H1 (cell line): ENCODE results near the gene CGB5. TPM values are rescaled to one million over a fixed set of nuclear protein-coding genes. Genes with fewer than 3 reads are reported as not detected.
A peak's percentile ranks its signal among the peaks of the same experiment; 100 is the strongest.
"Not testable (repeated sequence)": the region's sequence is repeated elsewhere in the genome, so short reads cannot be mapped to it uniquely, and the experiment has no call there.

Experiments
- CTCF ChIA-PET: fragments of 300-600 bp; sonication (Branson Sonifier 250); formaldehyde crosslinking; loops from one replicate; lab custom pipeline; 2021; ENCODE audit not compliant: partially characterized antibody; lab: Charles Lee
- POLR2A ChIA-PET: fragments of 300-600 bp; sonication (Branson Sonifier 250); formaldehyde crosslinking; loops from one replicate; lab custom pipeline; 2021; ENCODE audit warnings: inconsistent platforms; ENCODE audit not compliant: partially characterized antibody; lab: Charles Lee
- DNase-seq, 2 experiments: peaks; one replicate each; pipeline versions ENCODE4 v3.0.0 to v3.0.0-alpha.2; 2010 to 2022; ENCODE audit warnings: low spot score in 2 of 2, low read depth in 1 of 2, mixed read lengths in 1 of 2
- FAIRE-seq: peaks from 2 replicates; lab custom pipeline; 2011; peaks lifted over from hg19 to GRCh38; lab: Jason Lieb, UNC
- H2AFZ ChIP-seq: 2 replicates; pipeline ENCODE4 v1.8.1; 2012; ENCODE audit warnings: low read length, inconsistent platforms
- H2AK5ac ChIP-seq: 2 replicates; pipeline ENCODE4 v1.6.1; 2013; ENCODE audit warnings: low read depth, low read length
- H2BK120ac ChIP-seq: replicated peaks from 2 replicates; pipeline ENCODE3; 2013; ENCODE audit warnings: low read depth, low read length, inconsistent platforms
- H2BK12ac ChIP-seq: 2 replicates; pipeline ENCODE4 v1.6.1; 2013; ENCODE audit warnings: low read depth, low read length
- H2BK15ac ChIP-seq: 2 replicates; pipeline ENCODE4 v1.6.1; 2013; ENCODE audit warnings: low read length
- H2BK20ac ChIP-seq: 2 replicates; pipeline ENCODE4 v1.6.1; 2013; ENCODE audit warnings: low read length
- H2BK5ac ChIP-seq: 2 replicates; pipeline ENCODE4 v1.6.1; 2013; ENCODE audit warnings: low read depth, low read length
- H3K14ac ChIP-seq: 2 replicates; pipeline ENCODE4 v1.6.1; 2013; ENCODE audit warnings: inconsistent platforms; ENCODE audit not compliant: insufficient read length
- H3K18ac ChIP-seq: 2 replicates; pipeline ENCODE4 v1.6.1; 2013; ENCODE audit warnings: low read length; ENCODE audit errors: extremely low read depth
- H3K23ac ChIP-seq: 2 replicates; pipeline ENCODE4 v1.6.1; 2013; ENCODE audit warnings: inconsistent platforms; ENCODE audit not compliant: insufficient read length
- H3K23me2 ChIP-seq: 2 replicates; pipeline ENCODE4 v1.6.1; 2013; ENCODE audit warnings: low read depth, low read length
- H3K27ac ChIP-seq: 2 replicates; pipeline ENCODE4 v1.6.1; 2011; ENCODE audit warnings: low read depth, low read length, inconsistent platforms
- H3K27me3 ChIP-seq, 4 experiments: replicated peaks in 1 of 4; 1 replicate in 1 of 4; 2 replicates in 3 of 4; pipeline versions ENCODE4 v1.6.1 to v1.8.1; 2011 to 2013; ENCODE audit warnings: low read length in 3 of 4, mild to moderate bottlenecking in 3 of 4, inconsistent platforms in 2 of 4, mixed read lengths in 2 of 4, moderate library complexity in 1 of 4; ENCODE audit not compliant: control insufficient read depth in 3 of 4, insufficient read depth in 3 of 4; ENCODE audit errors: extremely low read depth in 1 of 4
- H3K36me3 ChIP-seq, 4 experiments: 2 replicates each; pipeline versions ENCODE4 v1.6.1 to v1.8.1; 2011 to 2013; ENCODE audit warnings: mild to moderate bottlenecking in 4 of 4, low read length in 3 of 4, moderate library complexity in 2 of 4, control low read depth in 1 of 4, inconsistent platforms in 1 of 4; ENCODE audit not compliant: insufficient read depth in 4 of 4, control insufficient read depth in 2 of 4
- H3K4ac ChIP-seq: replicated peaks from 2 replicates; pipeline ENCODE3; 2013; ENCODE audit warnings: low read length, low read depth, mixed read lengths, inconsistent platforms; ENCODE audit not compliant: insufficient read length
- H3K4me1 ChIP-seq, 4 experiments: replicated peaks in 1 of 4; 1 replicate in 1 of 4; 2 replicates in 3 of 4; pipeline versions ENCODE4 v1.6.1 to v1.8.1; 2011 to 2013; ENCODE audit warnings: low read length in 3 of 4, inconsistent platforms in 2 of 4, mixed read lengths in 1 of 4; ENCODE audit not compliant: insufficient read depth in 4 of 4, control insufficient read depth in 3 of 4
- H3K4me2 ChIP-seq, 2 experiments: 2 replicates each; pipeline versions ENCODE4 v1.6.1 to v1.8.1; 2011 to 2013; ENCODE audit warnings: low read depth in 2 of 2, low read length in 2 of 2, control low read depth in 1 of 2, inconsistent platforms in 1 of 2, mild to moderate bottlenecking in 1 of 2; ENCODE audit not compliant: insufficient read depth in 1 of 2
- H3K4me3 ChIP-seq, 4 experiments: fragments of 200-600, 300-600 bp in 1 of 4; sonication (generic), shearing (Covaris generic), sonication (Bioruptor Twin) in 1 of 4; 2 replicates each; pipeline versions ENCODE4 v1.5.1 to v1.8.1; 2011 to 2016; ENCODE audit warnings: low read length in 4 of 4, low read depth in 3 of 4, control low read depth in 2 of 4, inconsistent platforms in 2 of 4, mild to moderate bottlenecking in 2 of 4, mixed read lengths in 1 of 4, moderate library complexity in 1 of 4; ENCODE audit not compliant: insufficient read depth in 2 of 4; ENCODE audit errors: extremely low read depth in 1 of 4
- H3K56ac ChIP-seq: replicated peaks from 2 replicates; pipeline ENCODE3; 2013; ENCODE audit warnings: low read depth, mild to moderate bottlenecking, mixed read lengths, low read length, inconsistent platforms; ENCODE audit not compliant: insufficient read length
- H3K79me1 ChIP-seq: 2 replicates; pipeline ENCODE4 v1.6.1; 2013; ENCODE audit warnings: low read depth, low read length, control low read depth
- H3K79me2 ChIP-seq, 2 experiments: 2 replicates each; pipeline versions ENCODE4 v1.6.1 to v1.8.1; 2012 to 2013; ENCODE audit warnings: low read length in 2 of 2, mild to moderate bottlenecking in 2 of 2, inconsistent platforms in 1 of 2; ENCODE audit not compliant: insufficient read depth in 2 of 2, control insufficient read depth in 1 of 2
- H3K9ac ChIP-seq, 4 experiments: replicated peaks in 1 of 4; 1 replicate in 1 of 4; 2 replicates in 3 of 4; pipeline versions ENCODE4 v1.6.1 to v1.8.1; 2011 to 2013; ENCODE audit warnings: low read depth in 3 of 4, low read length in 3 of 4, control low read depth in 2 of 4, mild to moderate bottlenecking in 2 of 4, moderate library complexity in 2 of 4, inconsistent platforms in 1 of 4; ENCODE audit errors: extremely low read depth in 1 of 4
- H3K9me3 ChIP-seq, 2 experiments: 2 replicates each; pipeline versions ENCODE4 v1.6.1 to v1.8.1; 2012 to 2013; ENCODE audit warnings: mild to moderate bottlenecking in 2 of 2, moderate library complexity in 2 of 2, control low read depth in 1 of 2, inconsistent platforms in 1 of 2, low read depth in 1 of 2, low read length in 1 of 2, mixed read lengths in 1 of 2; ENCODE audit not compliant: insufficient read depth in 2 of 2
- H4K20me1 ChIP-seq, 2 experiments: replicated peaks in 1 of 2; 2 replicates each; pipeline versions ENCODE3 to v1.8.1; 2011 to 2013; ENCODE audit warnings: inconsistent platforms in 2 of 2, low read length in 2 of 2, mild to moderate bottlenecking in 1 of 2; ENCODE audit not compliant: insufficient read depth in 2 of 2, control insufficient read depth in 1 of 2
- H4K5ac ChIP-seq: 2 replicates; pipeline ENCODE4 v1.6.1; 2013; ENCODE audit warnings: low read length, low read depth, mixed read lengths, inconsistent platforms; ENCODE audit not compliant: insufficient read length
- H4K8ac ChIP-seq: 2 replicates; pipeline ENCODE4 v1.8.0; 2013; ENCODE audit warnings: mild to moderate bottlenecking, moderate library complexity, low read length, inconsistent platforms; ENCODE audit not compliant: insufficient read depth; ENCODE audit errors: extremely low read depth
- H4K91ac ChIP-seq: replicated peaks from 2 replicates; pipeline ENCODE3; 2013; ENCODE audit warnings: low read length, mixed read lengths, inconsistent platforms; ENCODE audit not compliant: insufficient read length
- EZH2 ChIP-seq: fragments of 200-600 bp; sonication (generic); IDR thresholded peaks from 2 replicates; pipeline ENCODE4 v1.7.1; 2012; ENCODE audit warnings: low read depth, mild to moderate bottlenecking, moderate library complexity, low read length, inconsistent platforms; ENCODE audit not compliant: severe bottlenecking
- SUZ12 ChIP-seq: fragments of 200-600 bp; sonication (generic); IDR thresholded peaks from 2 replicates; pipeline ENCODE4 v1.6.1; 2012; ENCODE audit warnings: mild to moderate bottlenecking, inconsistent platforms, low read length, moderate library complexity, mixed read lengths
- WGBS, 2 experiments: shearing (Covaris generic) in 1 of 2; methylation state at CpG; one replicate each; pipeline versions ENCODE4 v1.1.6 to v1.1.7; 2013 to 2015; ENCODE audit warnings: low lambda C conversion rate in 2 of 2, mixed read lengths in 2 of 2, inconsistent platforms in 1 of 2, low coverage in 1 of 2, missing lambda C conversion rate in 1 of 2; ENCODE audit not compliant: insufficient replicate concordance in 2 of 2, insufficient coverage in 1 of 2, insufficient read length in 1 of 2; ENCODE audit errors: extremely low coverage in 1 of 2, missing lambda C conversion rate in 1 of 2; 5-methylcytosine and 5-hydroxymethylcytosine counted together
- polyA plus RNA-seq, 7 experiments: library from polyadenylated mRNA; depleted of rRNA in 3 of 7; stranded (reverse) in 5 of 7; unstranded in 2 of 7; fragments of >200 nt in 5 of 7; fragments of 200-250 nt in 2 of 7; gene quantifications; 1 replicate in 5 of 7; 2 replicates in 1 of 7; 4 replicates in 1 of 7; pipeline versions ENCODE4 v1.2.1 to v1.2.3, GENCODE V29; 2011 to 2013; ENCODE audit warnings: missing spikeins in 2 of 7, mixed read lengths in 2 of 7
- total RNA-seq: library from RNA; stranded (reverse); fragmentation: NEBNext Ultra II Directional; extraction: Animal tissue kit (Norgen Biotek cat#: 25700); gene quantifications from 2 replicates; pipeline ENCODE4 v1.2.1, GENCODE V29; 2021

CGB5 gene
- total and polyA plus RNA-seq, 2 of the 8 experiments (the other 6 are each of a cell fraction or from before 2014, with no cell fraction given): 0.63 to 0.68 TPM

- not testable (repeated sequence) for H3K9me3 ChIP-seq, H3K79me2 ChIP-seq, H3K56ac ChIP-seq, H4K5ac ChIP-seq, H3K9ac ChIP-seq, H3K14ac ChIP-seq, H2BK120ac ChIP-seq, H3K18ac ChIP-seq, H2BK5ac ChIP-seq, H4K20me1 ChIP-seq, H2BK20ac ChIP-seq, H4K8ac ChIP-seq
- ChIA-PET CTCF (interaction anchor here (0.6 to 1.3 kb wide), 8 partner anchors 12 to 165 kb away, joined by 3 to 6 read pairs (median 3); partner anchors contain the start of gene KCNA7), POLR2A (interaction anchor here (0.6 to 1.0 kb wide), 3 partner anchors 10 to 1396 kb away, joined by 3 to 4 read pairs (median 3); no protein-coding TSS in a partner anchor)
- peak overlapping the region; percentile 36 to 64 (median 50); a peak in 7 of 8 replicates for H3K4me3 ChIP-seq
- DNase-seq: peak in 1 of 2 experiments; percentile 65
- H3K4me2 ChIP-seq: peak overlapping the region; percentile 80 to 83
- TF ChIP-seq SUZ12: peak; percentile 78; the same call in 1 of the 2 replicates
- TF ChIP-seq EZH2: peak; percentile 75
- TF ChIP-seq, all 59 proteins: peak for 2; not testable (repeated sequence) for 57
- H2BK12ac ChIP-seq, H3K36me3 ChIP-seq, H3K23ac ChIP-seq, FAIRE-seq, H4K91ac ChIP-seq, H2BK15ac ChIP-seq, H3K27ac ChIP-seq, H3K23me2 ChIP-seq, H2AK5ac ChIP-seq, H3K4ac ChIP-seq, H3K79me1 ChIP-seq: not testable (repeated sequence)
- Histone ChIP-seq H2AFZ (peak overlapping the region; percentile 33; the same call in 1 of the 2 replicates), H3K4me1 (peaks cover 0 to 11% (median 9%) of the 10 kb centered on the region in 4 experiments; a peak in 6 of 7 replicates), H3K27me3 (peaks cover 10 to 48% (median 44%) of the 10 kb centered on the region in 4 experiments)
- WGBS, 2 experiments: 34% methylated on average over 19 of the region's 34 CpGs; no CpG with 5 or more reads in 1 of the 2 experiments
Observed at GRCh38 chr19:49056902-49057596, 13.4 kb downstream of the CGB5 start.
